Bronchial epithelial cell (primary cell): ENCODE results near the gene ADGRG1. TPM values are rescaled to one million over a fixed set of nuclear protein-coding genes. Genes with fewer than 3 reads are reported as not detected.

Source experiments
- DNase-seq: peaks from one replicate; pipeline ENCODE4 v3.0.0-alpha.2; 2010; ENCODE audit warnings: low read depth
- FAIRE-seq: peaks from 2 replicates; lab custom pipeline; 2011; peaks lifted over from hg19 to GRCh38; lab: Jason Lieb, UNC
- H3K27me3 ChIP-seq: 2 replicates; pipeline ENCODE4 v1.5.1; 2011; ENCODE audit warnings: low read length; ENCODE audit not compliant: control insufficient read depth, insufficient read depth
- H3K36me3 ChIP-seq: 2 replicates; pipeline ENCODE4 v1.5.1; 2011; ENCODE audit warnings: low read length; ENCODE audit not compliant: control insufficient read depth, insufficient read depth
- H3K4me3 ChIP-seq: 2 replicates; pipeline ENCODE4 v1.5.1; 2011; ENCODE audit warnings: mild to moderate bottlenecking, low read depth, low read length, control low read depth
- CTCF ChIP-seq: IDR thresholded peaks from 2 replicates; pipeline ENCODE4 v1.5.1; 2011; ENCODE audit warnings: mild to moderate bottlenecking, moderate library complexity, low read length, control low read depth, inconsistent platforms; ENCODE audit not compliant: insufficient read depth, severe bottlenecking
- total RNA-seq: library from RNA; depleted of rRNA; stranded (reverse); fragments of >200 nt; gene quantifications from 2 replicates; pipeline ENCODE4 v1.2.1, GENCODE V29; 2014

Gene ADGRG1
- total RNA-seq, 1 donor from 2014 or later: 21.1 TPM

- Histone ChIP-seq H3K36me3 (peaks cover 25% of the 10 kb centered on the region), H3K27me3 (no peaks in the 10 kb centered on the region), H3K4me3 (peak overlapping the region; percentile 14)
- FAIRE-seq (no peak), DNase-seq (no peak)
- no peak for TF ChIP-seq CTCF
Observed at GRCh38 chr16:57629516-57630406, 1.3 kb downstream of the ADGRG1 start.

GRCh38 chr16:57630407-57630797 lies 2.0 kb downstream of the ADGRG1 start:
- FAIRE-seq: no peak
- no peak for TF ChIP-seq CTCF
- DNase-seq: no peak
- no peaks in the 10 kb centered on the region for H3K27me3 ChIP-seq
- H3K4me3 ChIP-seq: no peak overlapping the region
- peaks cover 25% of the 10 kb centered on the region for H3K36me3 ChIP-seq

GRCh38 chr16:57630931-57631845 lies 2.8 kb downstream of the ADGRG1 start:
- TF ChIP-seq CTCF: no peak
- H3K27me3 ChIP-seq: no peaks in the 10 kb centered on the region
- FAIRE-seq: no peak
- DNase-seq: no peak
- H3K4me3 ChIP-seq: no peak overlapping the region
- peaks cover 25% of the 10 kb centered on the region for H3K36me3 ChIP-seq

- DNase-seq (no peak), FAIRE-seq (no peak)
- no peak for TF ChIP-seq CTCF
- Histone ChIP-seq H3K36me3 (peaks cover 26% of the 10 kb centered on the region), H3K4me3 (no peak overlapping the region), H3K27me3 (no peaks in the 10 kb centered on the region)
Observed at GRCh38 chr16:57632568-57632967, 4.1 kb downstream of the ADGRG1 start.

- H3K27me3 ChIP-seq: no peaks in the 10 kb centered on the region
- no peak overlapping the region for H3K4me3 ChIP-seq
- H3K36me3 ChIP-seq: peaks cover 24% of the 10 kb centered on the region
- FAIRE-seq (peak; percentile 80), DNase-seq (no peak)
- TF ChIP-seq CTCF: no peak
Observed at GRCh38 chr16:57633383-57634064, 5.1 kb downstream of the ADGRG1 start.
